Ascending aorta (tissue), 2 donors: ENCODE results near the gene SF3B1. TPM values are rescaled to one million over a fixed set of nuclear protein-coding genes. Genes with fewer than 3 reads are reported as not detected.
"Not testable (repeated sequence)": the region's sequence is repeated elsewhere in the genome, so short reads cannot be mapped to it uniquely, and the experiment has no call there.

Source experiments
- DNase-seq, 2 donors: peaks; one replicate each; pipeline ENCODE4 v3.0.0-alpha.2; 2019; ENCODE audit warnings: low spot score in 2 of 2
- H3K27ac ChIP-seq, 2 donors: fragments of 200-600 bp; sonication (generic); one replicate each; pipeline ENCODE4 v1.5.1; 2016 to 2017; ENCODE audit warnings: mild to moderate bottlenecking in 1 of 2
- H3K27me3 ChIP-seq: fragments of 200-600 bp; sonication (generic); one replicate; pipeline ENCODE4 v1.5.1; 2017
- H3K36me3 ChIP-seq, 2 donors: fragments of 200-600 bp; sonication (generic); one replicate each; pipeline ENCODE4 v1.5.1; 2016
- H3K4me1 ChIP-seq, 2 donors: fragments of 200-600 bp; sonication (generic); one replicate each; pipeline ENCODE4 v1.5.1; 2016 to 2017; ENCODE audit warnings: mild to moderate bottlenecking in 1 of 2
- H3K4me3 ChIP-seq, 2 donors: fragments of 200-600 bp; sonication (generic); one replicate each; pipeline ENCODE4 v1.5.1; 2016 to 2017; ENCODE audit warnings: mild to moderate bottlenecking in 1 of 2
- H3K9me3 ChIP-seq, 2 donors: fragments of 200-600 bp; sonication (generic); one replicate each; pipeline ENCODE4 v1.5.1; 2016
- intact Hi-C: fragments of 100-400 bp; cut with DNase I; formaldehyde crosslinking; loops from one replicate; pipeline ENCODE4 v1.15.1; 2023
- total RNA-seq: library from RNA; depleted of rRNA; stranded (reverse); fragments of >200 nt; gene quantifications from one replicate; pipeline ENCODE4 v1.1.0, GENCODE V29; 2016
- TF ChIP-seq, protein P1 (sequence below), 3 experiments: fragments of 200-600 bp in 2 of 3; fragments of 450-650 bp in 1 of 3; sonication (generic) in 2 of 3; IDR thresholded peaks; one replicate each; pipeline ENCODE4 v1.5.1; 2016 to 2019; ENCODE audit warnings: antibody characterized with exemption in 3 of 3, mild to moderate bottlenecking in 1 of 3, moderate library complexity in 1 of 3

The SF3B1 gene
- total RNA-seq, 1 donor from 2014 or later, result 88.6 TPM

DNA sequence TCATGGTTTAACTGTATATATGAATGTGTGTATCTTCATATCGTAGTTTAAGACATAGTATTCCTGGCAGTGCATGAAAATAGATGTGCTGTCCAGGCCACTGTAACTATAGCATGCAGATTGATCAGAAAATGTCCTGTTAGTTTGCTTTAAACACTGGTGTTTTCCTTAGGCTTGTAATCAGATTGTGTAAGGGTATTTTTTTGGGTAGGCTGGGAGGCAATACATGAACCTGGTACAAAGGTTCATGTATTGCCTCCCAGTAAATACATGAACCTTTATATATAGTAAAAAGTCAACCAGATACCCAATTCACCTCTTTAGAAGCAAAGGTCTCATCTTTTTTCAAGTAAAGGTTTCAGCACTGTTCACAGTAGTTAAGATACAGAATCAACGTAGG lies 20.1 kb upstream of the SF3B1 start:
- Histone ChIP-seq H3K27ac (peak overlapping the region in 1 of 2 donors; percentile 99), H3K4me1 (peaks cover 9 to 19% of the 10 kb centered on the region in 2 donors), H3K27me3 (no peaks in the 10 kb centered on the region), H3K4me3 (peak overlapping the region; percentile 60 to 83), H3K36me3 (peaks cover 1 to 3% of the 10 kb centered on the region in 2 donors), H3K9me3 (no peaks in the 10 kb centered on the region)
- no peak for DNase-seq
- intact Hi-C loops, result loop anchor here (5.0 to 10.0 kb wide), 3 partner anchors 220 to 818 kb away; partner anchors contain the start of genes CCDC150 and RFTN2
- TF ChIP-seq, protein P1, sequence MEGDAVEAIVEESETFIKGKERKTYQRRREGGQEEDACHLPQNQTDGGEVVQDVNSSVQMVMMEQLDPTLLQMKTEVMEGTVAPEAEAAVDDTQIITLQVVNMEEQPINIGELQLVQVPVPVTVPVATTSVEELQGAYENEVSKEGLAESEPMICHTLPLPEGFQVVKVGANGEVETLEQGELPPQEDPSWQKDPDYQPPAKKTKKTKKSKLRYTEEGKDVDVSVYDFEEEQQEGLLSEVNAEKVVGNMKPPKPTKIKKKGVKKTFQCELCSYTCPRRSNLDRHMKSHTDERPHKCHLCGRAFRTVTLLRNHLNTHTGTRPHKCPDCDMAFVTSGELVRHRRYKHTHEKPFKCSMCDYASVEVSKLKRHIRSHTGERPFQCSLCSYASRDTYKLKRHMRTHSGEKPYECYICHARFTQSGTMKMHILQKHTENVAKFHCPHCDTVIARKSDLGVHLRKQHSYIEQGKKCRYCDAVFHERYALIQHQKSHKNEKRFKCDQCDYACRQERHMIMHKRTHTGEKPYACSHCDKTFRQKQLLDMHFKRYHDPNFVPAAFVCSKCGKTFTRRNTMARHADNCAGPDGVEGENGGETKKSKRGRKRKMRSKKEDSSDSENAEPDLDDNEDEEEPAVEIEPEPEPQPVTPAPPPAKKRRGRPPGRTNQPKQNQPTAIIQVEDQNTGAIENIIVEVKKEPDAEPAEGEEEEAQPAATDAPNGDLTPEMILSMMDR (IDR thresholded peaks at IDR 0.05), result no peak

GRCh38 chr2:197453914-197454398 lies 19.1 kb upstream of the SF3B1 start:
- H3K4me1 ChIP-seq, result peaks cover 9 to 19% of the 10 kb centered on the region in 2 donors

GRCh38 chr2:197453123-197453913 lies 18.5 kb upstream of the SF3B1 start, which contains the start of gene COQ10B:
TSS of gene COQ10B (plus strand) at chr2:197453552. CDS start at chr2:197453561, 9 bp downstream.
- H3K4me1 ChIP-seq, result peaks cover 9 to 19% of the 10 kb centered on the region in 2 donors
- intact Hi-C loops, result loop anchor here (1.0 to 10.0 kb wide), 7 partner anchors 18 to 816 kb away; partner anchors contain the start of genes CCDC150, HSPE1, MARS2 and MOB4
- H3K4me3 ChIP-seq, result peak within 1 kb of the TSS; percentile 60 to 83
- TF ChIP-seq, protein P1 (IDR thresholded peaks at IDR 0.05), result peak in 2 of 3 experiments; percentile 15 to 25
- H3K27me3 ChIP-seq, result no peaks in the 10 kb centered on the region
- peak; percentile 98 to 100 for DNase-seq
- H3K36me3 ChIP-seq, result no peaks in the 10 kb centered on the region
- no peaks in the 10 kb centered on the region for H3K9me3 ChIP-seq
- H3K27ac ChIP-seq, result peak within 1 kb of the TSS; percentile 96 to 99

More at GRCh38 chr2:197453914-197454398, 19.1 kb upstream of the SF3B1 start:
- TF ChIP-seq, protein P1 (IDR thresholded peaks at IDR 0.05), result no peak
- no peaks in the 10 kb centered on the region for H3K36me3 ChIP-seq
- H3K27me3 ChIP-seq, result no peaks in the 10 kb centered on the region
- H3K4me3 ChIP-seq, result peak overlapping the region; percentile 60 to 83
- DNase-seq, result peak in 1 of 2 donors; percentile 92
- intact Hi-C loops, result loop anchor here (1.0 to 10.0 kb wide), 7 partner anchors 19 to 817 kb away; partner anchors contain the start of genes CCDC150, HSPE1, MARS2 and MOB4
- H3K27ac ChIP-seq, result peak overlapping the region; percentile 96 to 99
- H3K9me3 ChIP-seq, result no peaks in the 10 kb centered on the region

DNA sequence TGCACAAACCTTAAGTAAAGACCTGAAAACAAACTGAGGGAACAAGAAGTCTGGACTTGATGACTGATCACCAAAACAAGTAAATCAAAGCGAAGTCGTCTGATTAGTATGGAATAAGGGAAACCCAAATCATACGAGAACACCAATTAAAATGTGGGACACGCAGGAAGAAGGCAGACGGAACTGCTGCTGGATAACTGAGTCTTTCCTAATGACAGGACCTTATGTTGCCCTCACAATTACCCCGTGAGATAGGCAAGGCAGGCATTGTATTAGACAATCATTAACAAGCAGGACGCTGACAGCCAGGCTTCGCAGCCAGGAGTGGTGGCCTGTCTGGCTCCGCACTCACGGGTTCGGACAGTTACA lies 17.9 kb upstream of the SF3B1 start:
- peak overlapping the region; percentile 95 to 96 for H3K27ac ChIP-seq
- TF ChIP-seq, protein P1 (IDR thresholded peaks at IDR 0.05), result no peak
- DNase-seq, result no peak
- peak overlapping the region; percentile 60 to 76 for H3K4me3 ChIP-seq
- H3K36me3 ChIP-seq, result no peaks in the 10 kb centered on the region
- no peaks in the 10 kb centered on the region for H3K9me3 ChIP-seq
- intact Hi-C loops, result loop anchor here (1.0 to 10.0 kb wide), 7 partner anchors 17 to 815 kb away; partner anchors contain the start of genes CCDC150, HSPE1, MARS2 and MOB4
- H3K27me3 ChIP-seq, result no peaks in the 10 kb centered on the region
- peaks cover 9 to 19% of the 10 kb centered on the region in 2 donors for H3K4me1 ChIP-seq

- H3K36me3 ChIP-seq, H3K4me3 ChIP-seq, H3K27ac ChIP-seq, H3K27me3 ChIP-seq, DNase-seq, H3K9me3 ChIP-seq: not testable (repeated sequence)
- intact Hi-C loops, result loop anchor here (5.0 to 10.0 kb wide), 3 partner anchors 224 to 814 kb away; partner anchors contain the start of genes CCDC150 and RFTN2
- peaks cover 9 to 19% of the 10 kb centered on the region in 2 donors for H3K4me1 ChIP-seq
Observed at GRCh38 chr2:197450935-197451358, 16.1 kb upstream of the SF3B1 start.
